Measurements from ENCODE around the gene TMEM139. TPM values are rescaled to one million over a fixed set of nuclear protein-coding genes. Genes with fewer than 3 reads are reported as not detected.

TMEM139 gene
- total and polyA plus RNA-seq, 10 of the 15 experiments (the other 5 are each of a cell fraction or from before 2014, with no cell fraction given) = 0.31 TPM; not detected in 9

DNA sequence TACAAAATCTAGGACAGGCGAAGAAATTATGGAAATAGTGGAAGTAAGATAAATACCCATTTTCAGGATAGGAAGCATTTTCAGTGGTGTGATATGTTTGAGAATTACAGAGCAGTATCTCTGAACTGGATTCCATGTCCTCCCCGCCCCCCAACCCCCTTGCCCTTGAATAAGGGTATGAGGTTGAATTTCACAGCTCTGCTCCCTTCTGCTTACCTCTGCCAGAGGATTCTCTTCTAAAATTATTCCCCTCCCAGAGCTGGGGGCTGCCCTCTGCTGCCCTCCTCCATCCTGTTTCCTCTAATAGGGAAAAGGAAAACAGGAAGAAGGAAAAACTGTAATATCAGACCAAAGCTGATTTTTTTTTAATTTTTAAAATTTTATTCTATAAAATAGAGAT is 23.9 kb downstream of the TMEM139 start:
- Histone ChIP-seq H3K27me3 (replicated peaks in 1 of 2; ENCODE audit: control insufficient read depth in 2 of 2, insufficient read depth in 2 of 2, low read length in 1 of 2) (no peaks in the 10 kb centered on the region), H3K9me3 (replicated peaks; ENCODE audit: control insufficient read depth, insufficient read depth, low read length) (no peaks in the 10 kb centered on the region), H3K4me2 (ENCODE audit: control insufficient read depth, insufficient read depth) (no peak overlapping the region), H3K4me1 (ENCODE audit: control insufficient read depth, insufficient read depth, low read length) (no peaks in the 10 kb centered on the region; the same call in 1 of the 2 replicates), H3K27ac (ENCODE audit: control insufficient read depth, insufficient read depth) (no peak overlapping the region), H3K36me3 (ENCODE audit: control insufficient read depth in 2 of 2, insufficient read depth in 2 of 2, low read length in 1 of 2) (peaks cover 15 to 19% of the 10 kb centered on the region in 2 experiments), H3K79me2 (ENCODE audit: control insufficient read depth, insufficient read depth, low read length) (no peaks in the 10 kb centered on the region), H2AFZ (ENCODE audit: control insufficient read depth, low read depth, low read length) (no peak overlapping the region), H3K4me3 (no peak overlapping the region), H3K9ac (ENCODE audit: control insufficient read depth, insufficient read depth, low read length) (no peak overlapping the region), H4K20me1 (ENCODE audit: control insufficient read depth, insufficient read depth) (no peaks in the 10 kb centered on the region)
- intact Hi-C loops (cut with micrococcal nuclease; ENCODE audit: unreplicated experiment) (loop anchor here (5.0 kb wide), 1 partner anchor 74 kb away; the partner anchor contains the start of gene ZYX), in situ Hi-C loops (cut with MboI) (no loop called here)
- RAD21 ChIA-PET (ENCODE audit: unreplicated experiment) = interaction anchor here (1.4 kb wide), 1 partner anchor 69 kb away, joined by 5 read pairs; no protein-coding TSS in a partner anchor
- no TSS peak for BruUV-seq (replicated peaks)
- FAIRE-seq (no peak), DNase-seq (ENCODE audit: low read depth, low spot score) (no peak), ATAC-seq (no peak)
- WGBS (ENCODE audit: insufficient coverage, insufficient replicate concordance, low lambda C conversion rate, missing lambda C conversion rate) = 93% methylated on average over 2 of the region's 2 CpGs
- TF ChIP-seq SUZ12 (IDR thresholded peaks at IDR 0.05; ENCODE audit: unreplicated experiment) (no peak), KDM1A (IDR thresholded peaks at IDR 0.05; ENCODE audit: borderline replicate concordance) (no peak), NRF1 (conservative IDR thresholded peaks at IDR 0.05; ENCODE audit: low read depth, low read length) (no peak), HDGF (IDR thresholded peaks at IDR 0.05) (no peak), ELK1 (IDR thresholded peaks at IDR 0.05; ENCODE audit: low read depth, low read length) (no peak), SMAD5 (IDR thresholded peaks at IDR 0.05; ENCODE audit: low read depth) (no peak), ZNF274 (IDR thresholded peaks at IDR 0.05; ENCODE audit: insufficient read depth, insufficient read length) (no peak), YY1 (IDR thresholded peaks at IDR 0.05; ENCODE audit: low read depth, low read length) (no peak), KLF5 (IDR thresholded peaks at IDR 0.05; ENCODE audit: partially characterized antibody) (no peak), NFIC (IDR thresholded peaks at IDR 0.05; ENCODE audit: low read depth, low read length) (no peak), ASH2L (IDR thresholded peaks at IDR 0.05; ENCODE audit: borderline replicate concordance, low read depth) (no peak), CEBPZ (IDR thresholded peaks at IDR 0.05; ENCODE audit: low read depth, low read length) (no peak), IRF4 (IDR thresholded peaks at IDR 0.05; ENCODE audit: low read depth, low read length) (no peak), HDAC2 (IDR thresholded peaks at IDR 0.05) (no peak), LARP7 (IDR thresholded peaks at IDR 0.05) (no peak), MYC (IDR thresholded peaks at IDR 0.05; ENCODE audit: insufficient read depth, insufficient read length, insufficient replicate concordance, low read length, severe bottlenecking) (no peak), ZBED1 (IDR thresholded peaks at IDR 0.05; ENCODE audit: borderline replicate concordance) (no peak)
- POLR2A ChIA-PET = interaction anchor here (0.7 to 0.9 kb wide), 2 partner anchors 18 to 56 kb away, joined by 3 read pairs; no protein-coding TSS in a partner anchor
- CTCF ChIA-PET = interaction anchor here (0.6 to 2.7 kb wide), 3 partner anchors 9 to 69 kb away, joined by 3 to 15 read pairs (median 5); no protein-coding TSS in a partner anchor
- SMC1A ChIA-PET (ENCODE audit: uncharacterized antibody, unreplicated experiment) = interaction anchor here (0.6 to 2.0 kb wide), 6 partner anchors 8 to 354 kb away, joined by 3 to 6 read pairs (median 3); no protein-coding TSS in a partner anchor

All from GM12878 (cell line).